ENCODE results near the gene PIK3CA. TPM values are rescaled to one million over a fixed set of nuclear protein-coding genes. Genes with fewer than 3 reads are reported as not detected.

The PIK3CA gene
- total and polyA plus RNA-seq, 10 of the 15 experiments (the other 5 are each of a cell fraction or from before 2014, with no cell fraction given) = 3.0 to 18.6 (median 9.0) TPM

GRCh38 chr3:179166561-179167201 lies 18.5 kb downstream of the PIK3CA start (continued):
- TF ChIP-seq EGR1 (IDR thresholded peaks at IDR 0.05; ENCODE audit: borderline replicate concordance in 1 of 2, low read depth in 2 of 2, low read length in 2 of 2) (no peak), PAX5 (IDR thresholded peaks at IDR 0.05; ENCODE audit: borderline replicate concordance, low read depth, low read length) (no peak)

- FAIRE-seq (no peak), DNase-seq (ENCODE audit: low read depth, low spot score) (no peak), ATAC-seq (peak; percentile 81)
- intact Hi-C loops (cut with micrococcal nuclease; ENCODE audit: unreplicated experiment) = no loop called here
- Histone ChIP-seq H3K27ac (ENCODE audit: control insufficient read depth, insufficient read depth) (no peak overlapping the region), H4K20me1 (ENCODE audit: control insufficient read depth, insufficient read depth) (no peaks in the 10 kb centered on the region), H2AFZ (ENCODE audit: control insufficient read depth, low read depth, low read length) (no peak overlapping the region), H3K36me3 (ENCODE audit: control insufficient read depth in 2 of 2, insufficient read depth in 2 of 2, low read length in 1 of 2) (no peaks in the 10 kb centered on the region), H3K4me1 (ENCODE audit: control insufficient read depth, insufficient read depth, low read length) (peaks cover 3% of the 10 kb centered on the region; the same call in 1 of the 2 replicates), H3K4me3 (no peak overlapping the region), H3K4me2 (ENCODE audit: control insufficient read depth, insufficient read depth) (no peak overlapping the region), H3K79me2 (ENCODE audit: control insufficient read depth, insufficient read depth, low read length) (peaks cover 4% of the 10 kb centered on the region; the same call in 1 of the 2 replicates), H3K9me3 (replicated peaks; ENCODE audit: control insufficient read depth, insufficient read depth, low read length) (no peaks in the 10 kb centered on the region; the same call in 2 of the 3 replicates), H3K27me3 (replicated peaks in 1 of 2; ENCODE audit: control insufficient read depth in 2 of 2, insufficient read depth in 2 of 2, low read length in 1 of 2) (no peaks in the 10 kb centered on the region), H3K9ac (ENCODE audit: control insufficient read depth, insufficient read depth, low read length) (no peak overlapping the region)
- TF ChIP-seq HDAC6 (IDR thresholded peaks at IDR 0.05; ENCODE audit: unreplicated experiment) = no peak
- TF ChIP-seq PML (IDR thresholded peaks at IDR 0.05; ENCODE audit: low read length) = no peak
- no peak for TF ChIP-seq SMC3 (IDR thresholded peaks at IDR 0.05; ENCODE audit: borderline replicate concordance, low read length)
- RAD21 ChIA-PET (ENCODE audit: unreplicated experiment) = no interaction called here
- 70% methylated on average over 2 of the region's 2 CpGs for WGBS (ENCODE audit: insufficient coverage, insufficient replicate concordance, low lambda C conversion rate, missing lambda C conversion rate)
- in situ Hi-C loops (cut with MboI) = no loop called here
- POLR2A ChIA-PET = no interaction called here
- no TSS peak for BruUV-seq (replicated peaks)
- CTCF ChIA-PET = no interaction called here
- SMC1A ChIA-PET (ENCODE audit: uncharacterized antibody, unreplicated experiment) = no interaction called here
These were observed 20.8 kb downstream of the PIK3CA start for GRCh38 chr3:179168918-179169317.

GRCh38 chr3:179172546-179172945 lies 24.4 kb downstream of the PIK3CA start:
- Histone ChIP-seq H3K79me2 (ENCODE audit: control insufficient read depth, insufficient read depth, low read length) (peaks cover 10% of the 10 kb centered on the region), H3K27me3 (replicated peaks in 1 of 2; ENCODE audit: control insufficient read depth in 2 of 2, insufficient read depth in 2 of 2, low read length in 1 of 2) (no peaks in the 10 kb centered on the region), H3K4me1 (ENCODE audit: control insufficient read depth, insufficient read depth, low read length) (peaks cover 6% of the 10 kb centered on the region; the same call in 1 of the 2 replicates), H2AFZ (ENCODE audit: control insufficient read depth, low read depth, low read length) (no peak overlapping the region), H4K20me1 (ENCODE audit: control insufficient read depth, insufficient read depth) (no peaks in the 10 kb centered on the region), H3K9me3 (replicated peaks; ENCODE audit: control insufficient read depth, insufficient read depth, low read length) (no peaks in the 10 kb centered on the region; the same call in 2 of the 3 replicates), H3K27ac (ENCODE audit: control insufficient read depth, insufficient read depth) (no peak overlapping the region), H3K4me3 (no peak overlapping the region), H3K4me2 (ENCODE audit: control insufficient read depth, insufficient read depth) (no peak overlapping the region), H3K36me3 (ENCODE audit: control insufficient read depth in 2 of 2, insufficient read depth in 2 of 2, low read length in 1 of 2) (no peaks in the 10 kb centered on the region), H3K9ac (ENCODE audit: control insufficient read depth, insufficient read depth, low read length) (no peak overlapping the region)
- in situ Hi-C loops (cut with MboI) (no loop called here), intact Hi-C loops (cut with micrococcal nuclease; ENCODE audit: unreplicated experiment) (no loop called here)
- DNase-seq (ENCODE audit: low read depth, low spot score) = no peak
- SMC1A ChIA-PET (ENCODE audit: uncharacterized antibody, unreplicated experiment) = interaction anchor here (0.7 to 2.7 kb wide), 5 partner anchors 10 to 1106 kb away, joined by 3 to 9 read pairs (median 4); no protein-coding TSS in a partner anchor
- POLR2A ChIA-PET = no interaction called here
- BruUV-seq (replicated peaks) = no TSS peak
- no peak for ATAC-seq
- CTCF ChIA-PET = interaction anchor here (1.1 to 1.4 kb wide), 2 partner anchors 10 to 90 kb away, joined by 4 read pairs; no protein-coding TSS in a partner anchor
- FAIRE-seq = no peak
- RAD21 ChIA-PET (ENCODE audit: unreplicated experiment) = interaction anchor here (0.5 to 1.5 kb wide), 3 partner anchors 10 to 156 kb away, joined by 3 to 6 read pairs (median 3); no protein-coding TSS in a partner anchor
- TF ChIP-seq RELA (IDR thresholded peaks at IDR 0.05; ENCODE audit: borderline replicate concordance, partially characterized antibody) (no peak), RAD21 (IDR thresholded peaks at IDR 0.05; ENCODE audit: insufficient read depth, low read depth, low read length) (no peak), KAT2A (conservative IDR thresholded peaks at IDR 0.05; ENCODE audit: control insufficient read depth, low read depth, low read length) (no peak), MLLT1 (IDR thresholded peaks at IDR 0.05) (no peak), NBN (IDR thresholded peaks at IDR 0.05) (no peak), NFYB (IDR thresholded peaks at IDR 0.05; ENCODE audit: insufficient read depth, low read depth, low read length) (no peak), ZNF217 (IDR thresholded peaks at IDR 0.05) (no peak), HSF1 (IDR thresholded peaks at IDR 0.05; ENCODE audit: low read depth, low read length) (no peak), MXI1 (IDR thresholded peaks at IDR 0.05; ENCODE audit: low read depth, low read length) (no peak)

Measured in GM12878 (cell line).